Fibroblast of skin of right biceps (primary cell): ENCODE data around the gene THBS1.

Experiments used
- DNase-seq: peaks from one replicate; pipeline ENCODE4 v3.0.0-alpha.2; 2013

THBS1 gene

DNA sequence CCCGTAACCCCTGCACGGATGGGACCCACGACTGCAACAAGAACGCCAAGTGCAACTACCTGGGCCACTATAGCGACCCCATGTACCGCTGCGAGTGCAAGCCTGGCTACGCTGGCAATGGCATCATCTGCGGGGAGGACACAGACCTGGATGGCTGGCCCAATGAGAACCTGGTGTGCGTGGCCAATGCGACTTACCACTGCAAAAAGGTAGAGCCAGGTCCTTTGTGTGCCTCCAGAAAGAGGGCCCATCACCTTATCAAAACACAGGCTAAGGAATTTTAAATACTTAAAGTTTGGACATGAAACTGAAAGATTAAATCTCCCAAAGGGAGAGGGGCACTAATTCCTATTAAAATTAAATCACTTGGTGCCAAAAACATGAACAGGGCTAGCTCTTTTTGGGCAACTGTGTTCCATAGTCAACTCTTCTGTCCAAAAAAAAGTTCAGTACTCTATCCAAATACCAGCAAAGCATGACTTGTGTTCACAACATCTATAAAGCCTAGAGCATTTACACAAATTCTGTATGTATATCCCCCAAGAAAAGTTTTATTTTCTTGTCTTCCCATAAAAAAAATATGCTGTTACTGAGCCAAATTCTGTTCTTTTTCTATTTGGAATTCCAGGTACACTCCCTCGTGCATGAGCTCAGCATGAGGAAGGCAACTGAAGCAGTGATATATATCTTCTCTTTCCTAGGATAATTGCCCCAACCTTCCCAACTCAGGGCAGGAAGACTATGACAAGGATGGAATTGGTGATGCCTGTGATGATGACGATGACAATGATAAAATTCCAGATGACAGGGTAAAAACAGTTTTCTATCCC lies 9.2 kb downstream of the THBS1 start:
- DNase-seq = peak; percentile 38

DNA sequence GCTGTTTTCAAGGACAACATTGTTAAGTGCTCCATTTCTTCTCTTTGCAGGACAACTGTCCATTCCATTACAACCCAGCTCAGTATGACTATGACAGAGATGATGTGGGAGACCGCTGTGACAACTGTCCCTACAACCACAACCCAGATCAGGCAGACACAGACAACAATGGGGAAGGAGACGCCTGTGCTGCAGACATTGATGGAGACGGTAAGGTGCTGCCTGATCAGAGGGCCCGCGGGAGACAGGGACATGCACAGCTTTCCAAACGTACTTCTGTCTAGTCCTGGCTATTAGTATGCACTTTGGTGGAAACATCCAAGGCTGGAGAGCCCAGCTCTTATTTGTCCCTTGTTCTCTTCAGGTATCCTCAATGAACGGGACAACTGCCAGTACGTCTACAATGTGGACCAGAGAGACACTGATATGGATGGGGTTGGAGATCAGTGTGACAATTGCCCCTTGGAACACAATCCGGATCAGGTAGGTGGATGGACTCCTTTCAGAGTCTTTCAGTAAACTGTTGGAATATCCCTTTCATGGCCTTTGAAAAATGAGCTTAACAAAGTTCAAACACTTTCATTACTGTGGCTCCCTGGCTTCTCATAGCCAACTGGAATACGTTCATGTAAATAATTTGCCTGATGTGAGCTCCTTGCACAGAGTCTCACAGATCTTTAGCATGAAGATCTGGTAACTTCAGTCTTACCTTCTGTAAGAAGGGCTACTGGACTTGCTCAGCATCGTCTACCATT lies 10.4 kb downstream of the THBS1 start:
- DNase-seq = peak; percentile 49

DNA sequence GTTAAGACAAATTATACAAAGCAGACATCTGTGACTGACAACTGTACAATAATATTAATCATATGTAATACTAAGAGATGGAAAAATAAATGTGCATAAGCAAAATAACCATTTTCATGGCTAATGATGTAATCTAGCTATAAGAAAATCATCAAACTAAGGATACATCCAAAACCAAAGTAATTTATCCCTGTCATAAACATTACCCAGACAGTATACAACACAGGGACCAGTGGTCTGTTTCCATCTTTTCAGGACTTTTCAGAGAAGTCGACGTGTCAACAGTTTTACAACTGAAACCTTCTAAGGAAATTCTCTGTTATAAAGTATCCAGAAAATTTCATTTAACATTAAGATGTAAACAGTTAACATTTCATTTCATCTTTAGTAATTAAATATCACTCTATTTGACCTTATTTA lies 11.0 kb downstream of the THBS1 start:
- peak; percentile 46 for DNase-seq

DNA sequence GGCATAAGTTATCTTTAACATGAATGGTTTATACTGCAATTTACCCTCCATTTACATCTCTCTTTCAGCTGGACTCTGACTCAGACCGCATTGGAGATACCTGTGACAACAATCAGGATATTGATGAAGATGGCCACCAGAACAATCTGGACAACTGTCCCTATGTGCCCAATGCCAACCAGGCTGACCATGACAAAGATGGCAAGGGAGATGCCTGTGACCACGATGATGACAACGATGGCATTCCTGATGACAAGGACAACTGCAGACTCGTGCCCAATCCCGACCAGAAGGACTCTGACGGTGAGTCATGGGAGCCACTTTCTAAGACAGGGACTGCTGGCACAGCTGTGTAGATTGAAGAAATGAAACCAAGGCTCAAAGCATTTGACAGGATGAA lies 11.6 kb downstream of the THBS1 start:
- peak; percentile 69 for DNase-seq

DNA sequence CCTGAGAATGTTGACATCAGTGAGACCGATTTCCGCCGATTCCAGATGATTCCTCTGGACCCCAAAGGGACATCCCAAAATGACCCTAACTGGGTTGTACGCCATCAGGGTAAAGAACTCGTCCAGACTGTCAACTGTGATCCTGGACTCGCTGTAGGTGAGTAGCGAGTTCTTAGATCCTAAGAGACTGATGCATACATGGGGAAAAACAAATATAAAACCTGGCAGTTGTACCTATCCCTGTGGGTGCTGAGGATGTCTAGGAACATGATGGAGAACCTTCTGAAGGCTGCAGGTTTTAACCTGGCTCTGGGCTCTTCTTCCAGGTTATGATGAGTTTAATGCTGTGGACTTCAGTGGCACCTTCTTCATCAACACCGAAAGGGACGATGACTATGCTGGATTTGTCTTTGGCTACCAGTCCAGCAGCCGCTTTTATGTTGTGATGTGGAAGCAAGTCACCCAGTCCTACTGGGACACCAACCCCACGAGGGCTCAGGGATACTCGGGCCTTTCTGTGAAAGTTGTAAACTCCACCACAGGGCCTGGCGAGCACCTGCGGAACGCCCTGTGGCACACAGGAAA lies 12.3 kb downstream of the THBS1 start:
- peak; percentile 42 for DNase-seq

DNA sequence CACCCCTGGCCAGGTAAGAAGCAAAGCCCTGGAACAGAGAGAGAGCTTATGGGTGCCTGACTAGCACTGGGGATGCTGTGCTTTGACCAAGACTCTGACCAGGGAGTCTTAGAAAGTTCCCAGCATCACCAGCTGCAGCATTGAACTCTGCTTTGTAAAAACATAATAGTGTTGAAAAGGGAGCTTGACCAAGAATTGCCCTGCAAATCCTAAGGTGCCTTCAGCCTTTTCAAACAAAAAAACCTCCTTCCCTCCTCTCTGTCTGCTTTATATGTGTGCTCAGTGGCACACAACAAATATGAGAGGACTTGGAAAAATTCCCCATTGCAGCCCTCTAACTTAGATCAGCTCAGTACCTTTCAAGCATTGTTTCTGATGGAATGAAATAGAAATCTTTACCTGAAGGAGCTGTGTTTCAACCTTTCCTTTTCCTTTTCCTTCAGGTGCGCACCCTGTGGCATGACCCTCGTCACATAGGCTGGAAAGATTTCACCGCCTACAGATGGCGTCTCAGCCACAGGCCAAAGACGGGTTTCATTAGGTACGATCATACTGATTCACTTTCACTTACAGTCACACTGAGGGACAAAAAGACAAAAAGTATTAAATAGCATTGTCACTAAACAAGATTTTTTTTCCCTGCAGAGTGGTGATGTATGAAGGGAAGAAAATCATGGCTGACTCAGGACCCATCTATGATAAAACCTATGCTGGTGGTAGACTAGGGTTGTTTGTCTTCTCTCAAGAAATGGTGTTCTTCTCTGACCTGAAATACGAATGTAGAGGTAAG lies 13.0 kb downstream of the THBS1 start:
- DNase-seq = peak; percentile 43

DNA sequence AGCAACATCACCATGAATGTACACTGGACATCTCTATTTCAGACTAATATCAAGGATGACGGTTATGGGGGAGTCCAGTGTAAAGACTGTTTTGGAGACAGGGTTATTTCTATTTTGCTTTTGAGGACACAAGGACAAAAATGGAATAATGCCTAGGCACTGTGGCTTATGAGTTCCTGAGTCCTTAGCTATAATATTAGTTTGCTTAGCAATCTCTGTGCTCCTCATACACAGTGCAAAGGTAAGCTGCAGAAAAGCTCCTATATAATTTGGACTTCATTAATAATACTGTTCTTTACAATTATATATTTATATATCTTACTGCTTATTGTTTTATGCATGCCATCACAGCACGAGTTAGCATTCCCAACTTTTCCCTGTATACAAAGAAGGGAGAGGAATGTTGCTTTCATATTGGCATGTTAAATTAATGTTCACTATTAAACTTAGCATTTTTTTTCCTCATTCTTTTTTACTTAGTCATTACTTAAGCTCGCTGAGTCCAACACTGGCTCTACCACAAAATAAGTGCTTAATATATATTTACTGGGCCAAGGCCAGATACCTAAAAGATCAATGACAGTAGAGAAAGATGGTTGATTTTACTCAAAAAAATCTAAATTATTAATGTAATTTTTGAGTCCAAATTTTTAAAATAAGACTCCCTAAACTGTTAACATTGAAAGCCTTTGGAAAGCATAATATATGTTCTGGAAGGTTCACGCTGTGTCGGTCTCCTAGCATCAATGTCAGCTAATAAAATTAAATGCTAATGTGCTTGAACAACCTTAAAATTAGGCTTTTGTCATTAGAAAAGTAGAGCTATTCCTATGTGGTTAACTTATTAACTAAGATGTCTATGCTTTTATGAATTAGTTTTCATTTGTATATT lies 13.8 kb downstream of the THBS1 start:
- DNase-seq = peak; percentile 63

DNA sequence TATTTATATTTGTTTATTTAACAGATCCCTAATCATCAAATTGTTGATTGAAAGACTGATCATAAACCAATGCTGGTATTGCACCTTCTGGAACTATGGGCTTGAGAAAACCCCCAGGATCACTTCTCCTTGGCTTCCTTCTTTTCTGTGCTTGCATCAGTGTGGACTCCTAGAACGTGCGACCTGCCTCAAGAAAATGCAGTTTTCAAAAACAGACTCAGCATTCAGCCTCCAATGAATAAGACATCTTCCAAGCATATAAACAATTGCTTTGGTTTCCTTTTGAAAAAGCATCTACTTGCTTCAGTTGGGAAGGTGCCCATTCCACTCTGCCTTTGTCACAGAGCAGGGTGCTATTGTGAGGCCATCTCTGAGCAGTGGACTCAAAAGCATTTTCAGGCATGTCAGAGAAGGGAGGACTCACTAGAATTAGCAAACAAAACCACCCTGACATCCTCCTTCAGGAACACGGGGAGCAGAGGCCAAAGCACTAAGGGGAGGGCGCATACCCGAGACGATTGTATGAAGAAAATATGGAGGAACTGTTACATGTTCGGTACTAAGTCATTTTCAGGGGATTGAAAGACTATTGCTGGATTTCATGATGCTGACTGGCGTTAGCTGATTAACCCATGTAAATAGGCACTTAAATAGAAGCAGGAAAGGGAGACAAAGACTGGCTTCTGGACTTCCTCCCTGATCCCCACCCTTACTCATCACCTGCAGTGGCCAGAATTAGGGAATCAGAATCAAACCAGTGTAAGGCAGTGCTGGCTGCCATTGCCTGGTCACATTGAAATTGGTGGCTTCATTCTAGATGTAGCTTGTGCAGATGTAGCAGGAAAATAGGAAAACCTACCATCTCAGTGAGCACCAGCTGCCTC lies 14.7 kb downstream of the THBS1 start:
- peak; percentile 58 for DNase-seq

DNA sequence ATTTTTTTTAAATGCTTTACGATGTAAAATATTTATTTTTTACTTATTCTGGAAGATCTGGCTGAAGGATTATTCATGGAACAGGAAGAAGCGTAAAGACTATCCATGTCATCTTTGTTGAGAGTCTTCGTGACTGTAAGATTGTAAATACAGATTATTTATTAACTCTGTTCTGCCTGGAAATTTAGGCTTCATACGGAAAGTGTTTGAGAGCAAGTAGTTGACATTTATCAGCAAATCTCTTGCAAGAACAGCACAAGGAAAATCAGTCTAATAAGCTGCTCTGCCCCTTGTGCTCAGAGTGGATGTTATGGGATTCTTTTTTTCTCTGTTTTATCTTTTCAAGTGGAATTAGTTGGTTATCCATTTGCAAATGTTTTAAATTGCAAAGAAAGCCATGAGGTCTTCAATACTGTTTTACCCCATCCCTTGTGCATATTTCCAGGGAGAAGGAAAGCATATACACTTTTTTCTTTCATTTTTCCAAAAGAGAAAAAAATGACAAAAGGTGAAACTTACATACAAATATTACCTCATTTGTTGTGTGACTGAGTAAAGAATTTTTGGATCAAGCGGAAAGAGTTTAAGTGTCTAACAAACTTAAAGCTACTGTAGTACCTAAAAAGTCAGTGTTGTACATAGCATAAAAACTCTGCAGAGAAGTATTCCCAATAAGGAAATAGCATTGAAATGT lies 15.6 kb downstream of the THBS1 start:
- peak; percentile 62 for DNase-seq

DNA sequence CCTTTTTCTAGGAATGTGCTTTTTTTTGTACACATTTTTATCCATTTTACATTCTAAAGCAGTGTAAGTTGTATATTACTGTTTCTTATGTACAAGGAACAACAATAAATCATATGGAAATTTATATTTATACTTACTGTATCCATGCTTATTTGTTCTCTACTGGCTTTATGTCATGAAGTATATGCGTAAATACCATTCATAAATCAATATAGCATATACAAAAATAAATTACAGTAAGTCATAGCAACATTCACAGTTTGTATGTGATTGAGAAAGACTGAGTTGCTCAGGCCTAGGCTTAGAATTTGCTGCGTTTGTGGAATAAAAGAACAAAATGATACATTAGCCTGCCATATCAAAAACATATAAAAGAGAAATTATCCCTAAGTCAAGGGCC lies 16.5 kb downstream of the THBS1 start:
- no peak for DNase-seq

DNA sequence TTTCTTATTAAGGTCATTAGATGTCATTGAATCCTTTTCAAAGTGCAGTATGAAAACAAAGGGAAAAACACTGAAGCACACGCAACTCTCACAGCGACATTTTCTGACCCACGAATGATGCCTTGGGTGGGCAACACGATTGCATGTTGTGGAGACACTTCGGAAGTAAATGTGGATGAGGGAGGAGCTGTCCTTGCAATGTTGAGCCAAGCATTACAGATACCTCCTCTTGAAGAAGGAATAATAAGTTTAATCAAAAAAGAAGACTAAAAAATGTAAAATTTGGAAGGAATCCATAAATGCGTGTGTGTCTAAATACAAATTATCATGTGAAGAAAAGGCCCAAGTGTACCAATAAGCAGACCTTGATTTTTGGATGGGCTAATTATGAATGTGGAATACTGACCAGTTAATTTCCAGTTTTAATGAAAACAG lies 16.9 kb downstream of the THBS1 start:
- peak; percentile 86 for DNase-seq

DNA sequence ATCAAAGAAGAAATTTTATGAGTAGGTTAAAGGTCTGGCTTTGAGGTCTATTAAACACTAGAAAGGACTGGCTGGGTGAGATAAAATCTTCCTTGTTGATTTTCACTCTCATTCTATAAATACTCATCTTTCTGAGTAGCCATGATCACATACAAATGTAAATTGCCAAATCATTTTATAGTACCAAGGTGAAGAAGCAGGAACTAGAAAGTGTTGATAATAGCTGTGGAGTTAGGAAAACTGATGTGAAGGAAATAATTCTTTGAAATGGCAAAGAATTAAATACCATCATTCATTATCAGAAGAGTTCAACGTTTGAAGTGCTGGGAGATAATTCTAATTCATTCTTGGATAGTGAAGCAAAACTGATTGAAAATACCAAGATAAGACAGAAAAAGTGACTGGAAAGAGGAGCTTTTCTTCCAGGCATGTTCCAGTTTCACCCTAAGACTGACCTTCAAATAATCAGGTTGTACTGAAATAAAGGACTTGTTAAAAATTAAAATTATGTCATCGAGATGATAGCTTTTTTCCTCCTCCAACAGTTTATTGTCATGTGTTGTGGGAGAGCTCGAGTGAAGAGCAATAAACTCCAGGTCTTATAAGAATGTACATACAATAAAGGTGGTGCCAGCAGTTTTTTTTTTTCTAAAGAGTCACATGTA lies 17.4 kb downstream of the THBS1 start:
- DNase-seq = peak; percentile 78

DNA sequence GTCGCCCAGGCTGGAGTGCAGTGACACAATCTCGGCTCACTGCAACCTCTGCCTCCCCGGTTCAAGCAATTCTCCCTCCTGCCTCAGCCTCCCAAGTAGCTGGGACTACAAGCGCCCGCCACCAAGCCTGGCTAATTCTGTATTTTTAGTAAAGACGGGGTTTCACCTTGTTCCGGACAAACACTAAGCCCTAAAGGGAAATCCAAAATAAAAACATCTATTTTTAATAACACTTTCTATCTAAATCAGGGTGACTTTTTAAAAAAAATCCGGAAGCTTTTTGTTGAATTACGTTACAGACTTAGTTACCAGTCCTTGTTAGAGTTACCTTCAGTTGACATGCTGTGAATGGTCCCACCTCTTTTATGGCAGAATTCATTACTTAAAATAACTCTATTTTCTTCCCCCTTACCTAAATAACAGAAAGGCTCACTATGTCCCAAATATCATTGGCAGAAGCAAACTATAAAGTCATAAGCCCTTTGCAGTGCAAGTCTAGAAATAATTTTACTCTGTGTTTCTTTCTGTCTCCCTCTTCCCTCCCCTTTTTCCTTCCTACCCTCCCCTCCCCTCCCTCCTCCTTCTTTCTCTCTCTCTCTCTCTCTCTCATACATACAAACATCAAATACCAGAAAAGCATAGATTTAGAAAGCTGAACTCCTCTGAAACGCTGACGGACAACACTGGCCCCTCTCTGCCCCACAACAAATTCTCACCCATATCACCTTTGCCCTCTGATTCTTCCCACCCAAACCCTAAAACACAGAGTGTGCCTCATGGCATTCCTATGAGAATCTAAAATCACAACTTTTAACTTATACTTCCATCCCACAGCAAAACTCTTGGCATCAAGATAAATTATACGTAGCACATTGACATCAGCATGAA lies 18.3 kb downstream of the THBS1 start:
- DNase-seq = peak; percentile 61

DNA sequence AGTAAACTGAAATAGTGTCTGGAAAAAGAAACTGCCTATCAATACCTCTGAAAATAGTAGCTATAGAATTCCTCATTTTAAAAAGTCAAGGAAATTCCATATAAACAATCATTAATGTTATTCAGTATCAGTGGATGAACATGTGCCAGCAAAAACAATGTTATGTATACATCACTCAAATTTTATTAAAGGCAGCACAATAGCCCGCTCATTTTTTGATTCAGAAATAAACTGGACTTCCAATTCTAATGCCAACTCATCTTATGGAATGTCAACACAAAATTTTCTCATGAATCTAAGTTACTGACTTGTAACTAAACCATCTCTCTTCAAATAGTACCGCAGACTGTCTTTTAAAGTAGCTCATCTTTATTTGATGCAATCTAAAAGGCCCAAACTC lies 19.0 kb downstream of the THBS1 start:
- peak; percentile 62 for DNase-seq

DNA sequence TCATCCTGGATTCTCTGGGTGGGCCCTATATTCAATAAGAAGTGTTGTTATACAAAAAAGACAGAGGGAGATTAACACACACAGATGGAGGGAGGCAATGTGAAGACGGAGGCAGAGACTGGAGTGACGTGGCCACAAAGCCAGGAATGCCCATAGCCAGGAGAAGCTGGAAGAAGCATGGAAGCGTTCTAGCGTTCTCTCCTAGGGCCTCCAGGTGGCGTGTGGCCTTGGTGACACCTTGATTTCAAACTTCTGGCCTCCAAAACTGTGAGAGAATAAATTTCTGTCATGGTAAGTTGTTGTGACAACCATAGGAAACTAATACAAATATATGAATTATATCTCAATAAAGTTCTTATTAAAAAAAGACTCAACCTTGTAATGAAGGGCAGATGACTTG lies 21.3 kb downstream of the THBS1 start:
- peak; percentile 47 for DNase-seq

DNA sequence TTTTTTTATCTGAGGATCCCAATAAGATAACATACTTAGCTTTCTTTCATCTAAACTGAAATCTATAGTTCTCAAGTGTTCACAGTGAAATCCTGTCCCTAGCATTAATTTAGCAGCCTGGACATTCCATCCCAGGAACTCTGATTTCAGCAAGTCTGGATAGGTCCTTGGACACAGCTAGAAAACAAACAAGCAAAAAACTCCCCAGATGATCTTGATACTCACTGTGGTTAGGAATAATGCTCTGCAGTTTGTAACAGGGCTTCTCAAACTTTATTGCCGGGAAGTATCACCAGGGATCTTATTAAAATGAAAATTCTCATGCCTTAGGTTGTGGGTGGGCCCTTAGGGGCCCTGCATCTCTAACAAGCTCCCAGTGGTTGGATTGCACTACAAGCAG lies 24.3 kb downstream of the THBS1 start:
- no peak for DNase-seq

DNA sequence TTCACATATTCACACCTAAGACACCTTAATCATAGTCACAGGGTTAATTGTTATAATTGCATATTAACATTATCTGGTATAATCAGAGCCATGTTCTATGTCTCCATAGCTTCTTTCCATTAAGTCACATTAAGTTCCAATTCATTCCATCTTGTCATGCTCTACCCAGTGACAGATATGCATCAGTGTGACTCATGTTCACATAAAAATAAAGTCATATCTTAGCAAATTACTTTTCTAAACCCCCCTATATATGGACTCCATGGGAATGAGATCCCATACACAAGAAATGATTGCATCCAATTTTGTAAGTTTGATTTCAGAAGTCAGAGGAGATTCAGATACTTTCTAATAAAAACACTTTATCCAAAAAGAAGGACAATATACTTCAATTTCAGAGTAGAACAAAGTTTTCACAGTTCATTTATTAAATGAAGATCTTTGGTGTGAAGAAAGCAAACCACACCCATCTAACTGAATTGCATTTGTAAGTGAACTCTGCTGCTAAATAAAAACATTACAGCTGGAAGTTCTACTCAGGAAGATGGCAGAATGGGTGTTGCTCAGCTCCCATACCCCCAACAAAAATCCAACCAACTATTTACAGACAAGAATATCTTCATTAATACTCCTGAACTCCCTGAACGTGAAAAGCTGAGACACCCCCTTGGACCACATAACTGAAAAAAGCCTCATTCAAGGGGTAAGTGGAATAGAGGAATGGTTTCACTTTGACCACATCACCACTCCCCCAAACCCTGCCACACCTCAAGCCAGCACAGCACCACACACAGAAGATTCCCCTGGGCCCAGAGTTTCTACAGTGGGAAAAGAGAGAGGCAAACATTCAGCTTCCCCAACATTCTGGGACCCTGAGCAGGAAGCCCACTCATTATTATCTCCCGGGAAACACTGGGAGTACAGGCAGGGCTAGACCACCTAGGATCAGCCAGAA lies 27.6 kb downstream of the THBS1 start:
- no peak for DNase-seq
